ENCODE results near the gene NDUFA3.

Gene NDUFA3

DNA sequence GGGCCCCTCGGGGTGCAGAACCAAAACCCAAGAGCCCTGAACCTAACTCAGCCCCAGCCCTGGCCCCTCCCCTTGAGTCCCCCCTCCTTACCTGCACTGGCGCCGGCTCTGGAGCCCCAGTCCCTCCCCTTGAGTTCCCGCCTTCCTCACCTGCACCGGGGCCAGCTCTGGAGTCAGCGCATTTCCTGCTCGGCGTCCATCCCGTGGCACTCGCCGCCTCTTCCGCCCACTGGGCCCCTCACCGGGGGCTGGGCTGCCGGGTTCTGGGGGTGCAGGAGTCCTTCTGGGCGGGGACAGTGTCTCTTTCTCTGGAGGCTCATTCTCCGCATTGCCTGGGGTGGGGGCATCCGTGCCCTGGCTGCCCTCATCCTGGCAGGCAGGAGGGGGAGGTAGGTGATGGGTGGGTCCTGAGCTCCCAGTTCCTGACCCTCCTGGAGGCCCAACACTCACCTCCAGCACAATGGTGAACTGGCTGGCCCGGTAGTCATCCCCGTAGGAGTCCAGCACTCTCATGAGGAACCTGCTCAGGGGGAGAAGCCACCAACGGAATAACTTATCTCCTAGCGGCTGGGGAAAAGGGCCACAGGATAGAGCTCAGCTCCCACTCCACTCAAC lies 5.3 kb downstream of the NDUFA3 start:
- H3K4me3 ChIP-seq: no peak overlapping the region
- TF ChIP-seq, protein P1, sequence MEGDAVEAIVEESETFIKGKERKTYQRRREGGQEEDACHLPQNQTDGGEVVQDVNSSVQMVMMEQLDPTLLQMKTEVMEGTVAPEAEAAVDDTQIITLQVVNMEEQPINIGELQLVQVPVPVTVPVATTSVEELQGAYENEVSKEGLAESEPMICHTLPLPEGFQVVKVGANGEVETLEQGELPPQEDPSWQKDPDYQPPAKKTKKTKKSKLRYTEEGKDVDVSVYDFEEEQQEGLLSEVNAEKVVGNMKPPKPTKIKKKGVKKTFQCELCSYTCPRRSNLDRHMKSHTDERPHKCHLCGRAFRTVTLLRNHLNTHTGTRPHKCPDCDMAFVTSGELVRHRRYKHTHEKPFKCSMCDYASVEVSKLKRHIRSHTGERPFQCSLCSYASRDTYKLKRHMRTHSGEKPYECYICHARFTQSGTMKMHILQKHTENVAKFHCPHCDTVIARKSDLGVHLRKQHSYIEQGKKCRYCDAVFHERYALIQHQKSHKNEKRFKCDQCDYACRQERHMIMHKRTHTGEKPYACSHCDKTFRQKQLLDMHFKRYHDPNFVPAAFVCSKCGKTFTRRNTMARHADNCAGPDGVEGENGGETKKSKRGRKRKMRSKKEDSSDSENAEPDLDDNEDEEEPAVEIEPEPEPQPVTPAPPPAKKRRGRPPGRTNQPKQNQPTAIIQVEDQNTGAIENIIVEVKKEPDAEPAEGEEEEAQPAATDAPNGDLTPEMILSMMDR (IDR thresholded peaks at IDR 0.05): no peak
- H3K27ac ChIP-seq: no peak overlapping the region
- DNase-seq (ENCODE audit: low spot score): peak; percentile 47

DNA sequence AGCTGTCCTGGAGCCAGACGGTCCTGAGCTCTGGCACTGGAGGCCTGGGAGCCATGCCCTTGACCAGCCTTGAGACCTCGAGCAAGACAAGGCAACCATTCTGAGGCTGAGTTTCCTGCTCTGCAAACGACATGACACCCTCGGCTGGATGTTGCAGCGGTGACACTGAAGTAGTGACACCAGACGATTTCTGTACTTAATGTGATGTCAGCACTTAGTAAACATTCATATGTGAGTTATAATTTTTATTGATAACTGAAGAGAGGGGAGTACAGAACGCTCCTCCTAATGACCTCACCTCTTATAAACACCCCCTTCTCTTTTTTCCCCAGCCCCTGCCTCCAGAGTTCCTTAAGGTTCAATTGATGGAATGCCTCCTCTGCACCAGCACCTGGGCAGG lies 5.8 kb downstream of the NDUFA3 start:
- TF ChIP-seq, protein P1 (IDR thresholded peaks at IDR 0.05): no peak
- Histone ChIP-seq H3K27ac (no peak overlapping the region), H3K4me3 (no peak overlapping the region)
- DNase-seq (ENCODE audit: low spot score): no peak

DNA sequence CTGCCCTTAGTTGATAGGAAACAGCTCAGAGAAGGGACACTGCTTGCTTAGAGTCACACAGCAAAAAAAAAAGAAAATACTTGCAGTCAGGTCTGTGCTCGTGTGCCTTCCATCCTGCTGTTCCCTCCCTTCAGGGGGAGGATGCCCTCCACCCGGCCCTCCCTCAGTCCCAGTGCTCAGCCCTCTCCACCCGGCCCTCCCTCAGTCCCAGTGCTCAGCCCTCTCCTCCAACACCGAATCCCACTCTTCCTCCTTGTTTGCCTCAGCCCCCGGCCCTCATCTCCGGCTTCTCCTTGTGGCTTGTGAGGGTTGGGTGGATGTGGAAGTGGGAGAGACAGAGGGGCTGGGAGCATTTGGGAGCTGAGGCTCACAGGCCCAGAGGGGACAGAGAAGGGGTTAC lies 7.0 kb downstream of the NDUFA3 start:
- DNase-seq (ENCODE audit: low spot score): no peak
- Histone ChIP-seq H3K27ac (no peak overlapping the region), H3K4me3 (no peak overlapping the region)
- TF ChIP-seq, protein P1 (IDR thresholded peaks at IDR 0.05): no peak

DNA sequence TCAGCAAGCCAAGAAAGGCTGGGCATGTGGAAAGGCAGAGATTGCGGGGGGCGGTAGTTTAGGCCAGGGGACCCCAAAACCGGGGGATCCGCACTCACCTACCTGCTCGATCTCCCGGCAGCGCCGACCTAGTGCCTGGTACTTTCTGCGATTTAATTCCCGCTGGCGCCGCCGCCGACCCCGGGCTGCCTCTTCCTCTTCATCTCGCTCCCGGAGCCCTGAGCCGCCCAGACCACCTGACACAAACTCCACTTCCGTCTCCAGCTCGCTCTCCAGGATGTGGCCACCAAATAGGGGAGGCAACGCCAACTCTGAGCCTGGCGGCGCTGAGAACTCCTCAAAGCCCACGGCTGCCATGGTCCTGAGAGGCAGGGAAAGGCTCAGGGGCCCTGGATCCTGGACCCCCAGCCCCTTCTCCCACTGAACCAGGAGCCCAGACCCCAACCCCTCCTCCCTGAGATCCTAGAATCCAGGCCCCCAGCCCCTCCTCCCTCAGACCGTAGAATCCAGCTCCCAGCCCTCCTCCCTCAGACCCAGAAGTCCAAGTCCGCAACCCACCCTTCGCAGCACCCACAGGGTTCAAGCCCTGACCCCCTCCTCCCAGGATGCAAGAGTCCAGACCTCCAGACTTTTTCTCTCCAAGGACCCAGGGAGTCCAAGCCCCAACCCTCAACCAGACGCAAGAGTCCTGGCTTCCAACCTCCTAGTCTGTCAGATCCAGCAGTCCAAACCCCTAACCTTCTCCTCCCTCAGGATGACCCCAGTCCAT lies 11.9 kb downstream of the NDUFA3 start:
- Histone ChIP-seq H3K4me3 (peak overlapping the region; percentile 79), H3K27ac (peak overlapping the region in 1 of 2 donors; percentile 86)
- DNase-seq (ENCODE audit: low spot score): no peak
- TF ChIP-seq, protein P1 (IDR thresholded peaks at IDR 0.05): no peak

DNA sequence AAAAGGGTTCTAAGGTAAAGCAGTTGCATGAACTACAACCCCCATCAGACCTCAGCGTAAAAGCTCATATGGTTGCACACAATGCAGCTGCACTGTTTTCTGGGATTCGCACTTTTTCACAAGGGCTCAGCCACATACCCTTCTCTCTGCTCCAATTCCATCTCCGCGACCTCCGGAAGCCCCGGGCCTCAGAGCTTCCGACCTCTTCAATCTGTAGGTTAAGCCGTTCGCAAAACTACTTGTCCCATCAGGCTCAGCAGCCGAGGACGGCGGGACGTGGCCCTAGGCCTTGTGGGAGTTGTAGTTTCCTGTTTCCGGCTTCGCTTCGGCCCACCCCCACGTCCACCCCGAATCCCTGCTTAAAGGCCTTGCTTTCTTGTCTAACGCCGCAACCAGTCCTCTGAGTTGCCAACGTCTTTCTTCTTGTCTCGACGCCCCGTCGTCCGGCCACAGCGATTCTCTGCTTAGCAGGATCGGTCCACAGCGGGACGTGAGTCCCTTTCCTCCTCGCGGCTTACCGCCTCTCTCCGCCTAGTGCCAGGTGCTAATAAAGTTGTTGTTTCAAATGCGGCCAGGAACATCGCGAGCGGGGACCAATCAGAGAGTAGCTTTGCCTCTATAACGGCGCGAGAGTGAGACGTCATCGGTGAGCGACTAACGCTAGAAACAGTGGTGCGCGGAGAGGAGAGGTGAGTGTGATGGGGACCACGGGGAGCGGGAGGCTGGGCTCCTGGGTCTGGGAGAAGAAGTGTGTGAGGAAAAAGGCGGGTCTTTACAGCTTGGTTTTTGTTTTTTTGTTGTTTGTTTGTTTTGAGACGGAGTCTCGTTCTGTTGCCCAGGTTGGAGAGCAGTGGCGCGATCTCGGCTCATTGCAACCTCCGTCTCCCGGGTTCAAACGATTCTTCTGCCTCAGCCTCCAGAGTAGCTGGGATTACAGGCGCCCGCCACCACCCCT lies 12.7 kb downstream of the NDUFA3 start, which contains the start of the genes PRPF31 and TFPT:
TSS of gene PRPF31 (plus strand) at position 646 of the 955 bp plus-strand sequence. CDS start 2,525 bp downstream, outside the sequence.
TSS of gene TFPT (minus strand) at position 549 of the 955 bp plus-strand sequence. CDS start at position 161, 388 bp downstream.
- peak within 1 kb of the TSS; percentile 81 to 86 for H3K27ac ChIP-seq
- TF ChIP-seq, protein P1 (IDR thresholded peaks at IDR 0.05): no peak
- DNase-seq (ENCODE audit: low spot score): peak; percentile 96
- peak within 1 kb of the TSS; percentile 79 for H3K4me3 ChIP-seq

DNA sequence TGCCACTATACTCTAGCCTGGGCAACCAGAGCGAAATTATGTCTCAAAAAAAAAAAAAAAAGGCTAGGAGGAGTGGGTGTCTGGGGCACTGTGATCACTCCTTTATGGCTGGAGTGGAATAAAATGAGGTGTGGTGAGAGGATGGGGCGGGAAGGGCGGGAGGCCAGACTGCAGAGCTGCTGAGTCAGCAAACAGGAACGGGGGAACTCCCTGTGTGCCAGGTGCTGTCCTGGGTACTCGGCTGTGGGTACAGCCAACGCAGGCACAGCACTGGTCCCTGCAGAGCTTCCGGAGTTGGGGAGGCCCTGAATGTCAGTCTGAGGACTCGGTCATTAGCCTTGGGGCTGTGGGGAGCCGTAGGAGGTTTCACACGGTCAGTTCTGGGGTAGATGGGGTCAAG lies 18.6 kb downstream of the NDUFA3 start:
- H3K27ac ChIP-seq: no peak overlapping the region
- TF ChIP-seq, protein P1 (IDR thresholded peaks at IDR 0.05): no peak
- DNase-seq (ENCODE audit: low spot score): no peak
- no peak overlapping the region for H3K4me3 ChIP-seq

All from coronary artery (tissue), 2 donors.